Thoracic aorta (tissue), 2 donors: ENCODE results near the gene KANSL3. TPM values are rescaled to one million over a fixed set of nuclear protein-coding genes. Genes with fewer than 3 reads are reported as not detected.

Source experiments
- ATAC-seq: fragments of 150-250 bp; one replicate; pipeline ENCODE4 v1.8.0; 2017; ENCODE audit warnings: low read depth; ENCODE audit not compliant: insufficient number of reproducible peaks, low FRiP score
- DNase-seq: peaks from one replicate; pipeline ENCODE4 v3.0.0-alpha.2; 2020; ENCODE audit warnings: low spot score
- H3K27ac ChIP-seq, 2 donors: fragments of 200-600 bp; sonication (generic); 1 replicate in 1 of 2; 2 replicates in 1 of 2; pipeline ENCODE4 v1.5.1; 2016; ENCODE audit warnings: mild to moderate bottlenecking in 2 of 2, moderate library complexity in 2 of 2
- H3K27me3 ChIP-seq: fragments of 200-600 bp; sonication (generic); replicated peaks from 2 replicates; pipeline ENCODE4 v1.6.0; 2016; ENCODE audit warnings: mild to moderate bottlenecking; ENCODE audit not compliant: insufficient read depth
- H3K36me3 ChIP-seq: fragments of 200-600 bp; sonication (generic); one replicate; pipeline ENCODE4 v1.5.1; 2016
- H3K4me1 ChIP-seq, 2 donors: fragments of 200-600 bp; sonication (generic); 1 replicate in 1 of 2; 2 replicates in 1 of 2; pipeline versions ENCODE4 v1.5.1 to v1.6.0; 2016; ENCODE audit warnings: low read depth in 2 of 2, mild to moderate bottlenecking in 1 of 2; ENCODE audit not compliant: control insufficient read depth in 1 of 2
- H3K4me3 ChIP-seq: fragments of 200-600 bp; sonication (generic); 2 replicates; pipeline ENCODE4 v1.5.1; 2016; ENCODE audit warnings: mild to moderate bottlenecking
- H3K9me3 ChIP-seq: fragments of 200-600 bp; sonication (generic); 2 replicates; pipeline ENCODE4 v1.5.1; 2016
- CTCF ChIP-seq: fragments of 200-600 bp; sonication (generic); IDR thresholded peaks from one replicate; pipeline ENCODE4 v1.5.1; 2019; ENCODE audit warnings: antibody characterized with exemption
- total RNA-seq, 2 donors: library from RNA; depleted of rRNA; stranded (reverse); fragments of >200 nt; gene quantifications; one replicate each; pipeline versions ENCODE4 v1.1.0 to v1.2.3, GENCODE V29; 2016

The KANSL3 gene
- total RNA-seq, 2 donors from 2014 or later: 60.2 to 73.4 TPM

DNA sequence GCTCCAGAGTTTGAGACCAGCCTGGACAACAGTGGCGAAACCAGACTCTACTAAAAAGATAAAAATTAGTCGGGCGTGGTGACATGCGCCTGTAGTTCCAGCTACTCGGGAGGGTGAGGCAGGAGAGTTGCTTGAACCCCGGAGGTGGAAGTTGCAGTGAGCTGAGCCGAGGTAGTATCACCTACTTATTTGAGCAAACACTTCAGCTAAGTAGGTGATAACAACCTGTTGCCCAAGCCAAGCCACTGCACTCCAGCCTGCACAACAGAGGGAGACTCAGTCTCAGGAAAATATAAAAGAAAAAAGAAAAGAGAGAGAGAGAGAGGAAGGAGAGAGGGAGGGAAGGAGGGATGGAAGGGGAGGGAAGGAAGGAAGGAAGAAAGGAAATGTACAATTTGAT lies 25.7 kb upstream of the KANSL3 start:
- Histone ChIP-seq H3K36me3 (no peaks in the 10 kb centered on the region), H3K27me3 (no peaks in the 10 kb centered on the region), H3K4me3 (no peak overlapping the region), H3K4me1 (peaks cover 13 to 18% of the 10 kb centered on the region in 2 donors), H3K27ac (no peak overlapping the region), H3K9me3 (no peaks in the 10 kb centered on the region)
- DNase-seq: no peak
- TF ChIP-seq CTCF: no peak
- no peak for ATAC-seq

DNA sequence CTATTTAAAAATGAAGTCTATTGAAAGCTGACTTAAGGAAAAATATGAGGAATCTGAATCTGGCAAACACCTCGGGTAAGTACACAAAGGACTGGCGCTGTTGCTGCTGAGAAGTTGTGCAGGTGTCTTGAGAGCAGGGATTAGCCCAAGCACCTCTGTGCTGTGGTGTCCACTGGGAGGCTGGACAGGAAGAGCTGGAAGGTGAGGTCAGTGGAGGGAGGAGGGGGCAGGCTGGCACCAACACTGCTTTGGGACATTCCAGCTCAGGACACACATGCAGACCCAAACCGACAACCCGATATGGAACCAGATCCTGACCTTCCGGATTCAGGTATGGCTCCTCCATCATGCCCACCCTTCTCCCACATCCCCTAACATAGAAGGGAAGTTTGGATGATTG lies 25.1 kb upstream of the KANSL3 start:
- TF ChIP-seq CTCF: no peak
- Histone ChIP-seq H3K27me3 (no peaks in the 10 kb centered on the region), H3K4me3 (no peak overlapping the region), H3K27ac (no peak overlapping the region), H3K4me1 (peaks cover 13 to 18% of the 10 kb centered on the region in 2 donors), H3K36me3 (no peaks in the 10 kb centered on the region), H3K9me3 (no peaks in the 10 kb centered on the region)
- ATAC-seq (no peak), DNase-seq (no peak)

DNA sequence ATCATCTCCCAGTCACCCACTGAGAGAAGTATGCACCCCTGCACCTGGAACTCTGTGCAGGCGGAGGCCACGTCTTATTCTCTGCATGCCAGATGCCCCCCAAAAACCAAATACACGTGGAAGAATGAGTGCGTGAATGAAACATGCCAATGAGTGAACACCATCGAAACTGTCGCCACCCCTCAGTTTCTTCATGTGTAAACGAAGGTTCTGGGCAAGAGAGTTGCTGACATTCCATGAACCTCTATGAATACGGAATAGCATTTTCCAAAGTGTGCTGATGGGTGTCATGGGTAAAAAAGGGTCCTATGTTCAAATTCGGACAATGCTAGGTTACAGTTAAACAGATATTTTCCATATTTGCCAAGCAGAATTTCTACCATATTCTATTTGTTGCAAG lies 24.2 kb upstream of the KANSL3 start:
- Histone ChIP-seq H3K4me1 (peaks cover 13 to 18% of the 10 kb centered on the region in 2 donors), H3K36me3 (no peaks in the 10 kb centered on the region), H3K4me3 (no peak overlapping the region), H3K27me3 (no peaks in the 10 kb centered on the region), H3K27ac (no peak overlapping the region), H3K9me3 (no peaks in the 10 kb centered on the region)
- TF ChIP-seq CTCF: no peak
- DNase-seq: no peak
- no peak for ATAC-seq

DNA sequence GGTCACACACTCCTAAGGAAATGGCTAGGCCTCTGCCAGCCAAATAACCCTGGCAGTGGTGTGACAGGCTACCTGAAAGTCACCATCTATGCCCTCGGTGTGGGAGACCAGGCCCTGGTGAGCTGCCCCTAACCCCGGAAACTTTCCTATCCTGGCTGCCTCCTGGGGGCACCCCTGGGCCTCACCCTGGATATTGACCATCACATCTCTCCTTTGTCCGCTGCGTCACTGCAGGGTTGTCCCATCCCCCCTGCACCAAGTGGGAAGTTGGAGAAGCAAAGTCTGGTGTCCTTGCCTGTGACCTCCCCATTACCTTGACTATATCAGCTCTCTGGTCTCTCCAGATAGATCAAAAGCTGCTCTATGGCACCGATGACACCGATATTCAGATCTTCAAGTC lies 23.2 kb upstream of the KANSL3 start:
- no peak for ATAC-seq
- DNase-seq: no peak
- TF ChIP-seq CTCF: no peak
- Histone ChIP-seq H3K4me3 (no peak overlapping the region), H3K9me3 (no peaks in the 10 kb centered on the region), H3K27ac (no peak overlapping the region), H3K27me3 (no peaks in the 10 kb centered on the region), H3K36me3 (no peaks in the 10 kb centered on the region), H3K4me1 (peaks cover 13 to 17% of the 10 kb centered on the region in 2 donors)

DNA sequence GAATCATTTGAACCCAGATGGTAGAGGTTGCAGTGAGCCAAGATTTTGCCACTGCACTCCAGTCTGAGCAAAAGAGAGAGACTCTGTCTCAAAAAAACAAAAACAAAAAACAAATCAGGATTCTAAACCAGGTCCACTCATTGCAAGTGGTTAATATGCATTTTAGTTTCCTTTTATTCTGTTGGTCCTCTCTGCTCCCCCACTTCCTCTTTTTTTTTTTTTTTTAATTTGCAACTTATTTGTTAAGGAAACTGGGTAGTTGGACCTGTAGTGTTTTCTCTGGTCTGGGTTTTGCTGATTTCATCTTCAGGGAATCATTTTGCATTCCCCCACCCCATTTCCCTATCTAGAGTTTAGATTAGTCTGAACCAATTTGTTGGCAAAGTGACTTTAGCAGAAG lies 18.4 kb upstream of the KANSL3 start:
- no peaks in the 10 kb centered on the region for H3K27me3 ChIP-seq
- no peak for DNase-seq

More for the DNA sequence above, 18.4 kb upstream of the KANSL3 start:
- H3K4me1 ChIP-seq: no peaks in the 10 kb centered on the region
- H3K36me3 ChIP-seq: no peaks in the 10 kb centered on the region
- no peaks in the 10 kb centered on the region for H3K9me3 ChIP-seq
- no peak overlapping the region for H3K27ac ChIP-seq
- no peak for TF ChIP-seq CTCF
- no peak overlapping the region for H3K4me3 ChIP-seq
- no peak for ATAC-seq
